HG03097 (cell line): ENCODE measurements around the gene SPOCK1.

Experiments
- ATAC-seq: cut with Tn5 transposase; IDR thresholded peaks from one replicate; pipeline ENCODE4 v1.9.1; 2021; ENCODE audit not compliant: unreplicated experiment, low FRiP score

Gene SPOCK1

GRCh38 chr5:137207023-137207760, 291.9 kb downstream of the SPOCK1 start:
- ATAC-seq = no peak

DNA sequence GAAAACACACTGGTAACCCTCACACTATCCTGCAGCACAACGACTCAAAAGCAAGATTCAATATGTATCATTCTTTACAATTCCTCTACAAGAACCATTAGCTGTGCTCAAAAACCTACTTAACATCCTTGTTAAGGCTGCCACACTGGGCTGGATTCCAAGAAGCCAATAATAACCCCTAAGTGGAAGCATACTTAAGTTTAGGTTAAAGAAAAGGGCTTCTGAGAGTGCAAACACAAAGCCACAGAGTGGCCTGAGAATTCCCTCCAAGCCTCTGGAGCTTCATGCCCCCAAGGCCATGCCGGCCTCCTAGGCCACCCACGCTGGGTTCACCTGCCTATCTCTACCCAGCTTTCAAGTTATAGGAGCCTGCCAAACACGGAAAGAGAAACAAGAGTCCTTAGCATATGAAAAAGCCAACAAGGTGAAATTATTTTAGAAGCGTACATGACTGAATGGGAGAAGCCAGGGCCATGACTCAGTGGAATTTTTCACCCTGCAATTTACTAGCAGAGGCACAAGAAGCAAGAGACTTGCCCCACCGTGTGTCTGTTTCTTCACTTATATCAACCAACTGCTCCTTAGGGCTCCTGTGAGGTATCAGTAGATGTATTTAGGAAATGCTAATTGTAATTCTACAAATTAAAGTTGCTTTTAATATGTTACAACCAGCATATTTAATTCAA, 293.0 kb downstream of the SPOCK1 start:
- ATAC-seq = no peak

DNA sequence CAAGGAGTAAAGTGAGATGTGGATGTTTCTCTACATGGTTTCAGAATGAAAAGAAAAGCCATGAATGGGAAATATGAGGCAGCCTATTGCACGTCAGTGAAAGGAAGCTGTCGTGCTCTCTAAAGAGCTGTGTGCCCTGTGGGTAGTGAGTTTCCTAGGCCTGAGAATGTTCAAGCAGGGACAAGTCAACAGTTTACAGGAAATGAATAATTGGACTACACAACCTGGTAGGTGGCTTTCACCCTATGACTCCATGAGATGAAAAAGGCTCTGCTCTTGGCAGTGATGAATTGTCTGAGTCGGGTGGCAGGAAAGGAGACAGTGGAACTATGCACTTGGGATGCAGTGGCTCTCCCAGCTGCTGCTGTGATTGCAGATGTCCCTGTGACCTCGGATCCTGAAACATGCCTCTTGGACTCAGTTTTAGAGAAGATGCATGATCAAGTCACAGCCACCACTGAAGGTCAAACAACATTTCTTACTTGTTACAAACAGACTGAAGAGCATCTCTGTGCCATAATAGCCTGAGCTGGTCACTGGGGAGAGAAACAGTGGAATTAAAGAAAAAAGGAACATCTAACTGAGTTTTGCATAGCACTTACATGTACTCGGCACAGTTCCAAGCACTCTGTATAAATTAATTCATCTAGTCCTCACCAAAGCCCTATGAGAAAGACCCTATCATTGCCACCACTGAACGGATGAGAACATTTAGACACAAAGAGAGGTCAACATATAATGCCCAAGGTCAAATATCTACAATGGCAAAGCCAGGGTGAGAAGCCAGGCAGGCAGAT, 293.7 kb downstream of the SPOCK1 start:
- no peak for ATAC-seq

DNA sequence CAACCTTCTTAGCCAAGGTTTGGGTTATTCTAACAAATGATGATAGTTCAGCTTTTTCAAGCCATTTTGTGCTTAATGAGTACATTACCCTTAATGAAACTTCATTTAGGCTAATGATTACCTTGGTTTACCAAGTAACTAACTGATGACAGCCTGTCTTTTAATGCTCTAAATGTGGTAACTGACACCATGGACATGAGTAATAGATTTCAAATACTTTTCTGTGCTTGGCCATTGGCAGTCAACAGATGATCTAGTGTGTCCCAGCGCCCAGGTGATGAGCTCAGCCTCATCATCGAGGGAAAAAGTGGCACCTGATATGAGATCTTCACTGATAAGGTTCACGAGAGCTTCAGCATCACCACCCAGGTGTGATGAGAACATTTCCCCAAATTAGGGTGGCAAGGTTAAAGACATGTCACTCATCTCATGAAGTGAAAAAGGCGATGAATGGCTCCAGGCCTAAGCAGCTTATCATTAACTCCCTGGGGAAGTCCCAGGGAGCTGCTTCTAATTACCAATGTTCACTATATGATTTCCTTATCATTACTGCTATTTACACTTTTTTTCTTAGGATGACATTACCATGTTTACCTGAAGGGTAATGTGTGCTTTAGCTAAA, 296.0 kb downstream of the SPOCK1 start:
- ATAC-seq = no peak

- no peak for ATAC-seq
Measured at GRCh38 chr5:137201876-137202275, 297.2 kb downstream of the SPOCK1 start.

DNA sequence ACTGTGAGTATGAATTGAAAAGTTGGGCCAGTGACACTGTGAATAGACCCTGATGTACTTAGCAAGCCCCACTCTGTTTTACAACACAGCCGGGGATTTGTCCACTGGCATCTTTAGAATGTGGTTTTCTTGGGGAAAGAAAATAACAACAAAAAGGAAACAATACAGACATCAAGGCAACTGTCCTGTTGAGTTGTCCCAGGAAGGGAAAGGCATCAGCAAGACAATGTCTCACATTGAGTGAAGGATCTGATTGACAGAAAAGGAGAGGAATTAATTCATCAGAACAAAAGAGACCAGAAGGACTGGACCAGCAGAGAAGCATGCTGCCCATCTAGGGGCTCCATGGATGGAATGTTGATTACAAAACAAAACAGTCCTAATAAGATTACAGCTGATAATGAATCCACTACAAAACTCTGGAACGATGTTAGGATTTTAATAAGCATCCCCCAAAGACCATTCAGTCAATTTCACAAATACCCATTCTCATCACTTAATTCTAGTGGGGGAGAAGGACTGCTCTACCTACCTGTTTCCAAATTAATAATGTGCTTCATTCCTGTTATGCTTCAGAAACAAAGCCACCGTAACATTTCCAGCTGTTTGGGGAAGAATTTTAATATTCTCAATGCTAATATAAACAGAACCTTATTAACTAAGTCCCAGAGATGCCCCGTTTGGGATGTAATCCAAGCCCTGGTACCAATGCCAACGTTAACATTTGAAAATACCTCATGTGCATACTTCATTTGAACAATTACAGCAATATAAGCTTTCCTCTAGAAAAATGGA, 298.0 kb downstream of the SPOCK1 start:
- no peak for ATAC-seq

- ATAC-seq = no peak
Measured at GRCh38 chr5:137199966-137200365, 299.2 kb downstream of the SPOCK1 start.

DNA sequence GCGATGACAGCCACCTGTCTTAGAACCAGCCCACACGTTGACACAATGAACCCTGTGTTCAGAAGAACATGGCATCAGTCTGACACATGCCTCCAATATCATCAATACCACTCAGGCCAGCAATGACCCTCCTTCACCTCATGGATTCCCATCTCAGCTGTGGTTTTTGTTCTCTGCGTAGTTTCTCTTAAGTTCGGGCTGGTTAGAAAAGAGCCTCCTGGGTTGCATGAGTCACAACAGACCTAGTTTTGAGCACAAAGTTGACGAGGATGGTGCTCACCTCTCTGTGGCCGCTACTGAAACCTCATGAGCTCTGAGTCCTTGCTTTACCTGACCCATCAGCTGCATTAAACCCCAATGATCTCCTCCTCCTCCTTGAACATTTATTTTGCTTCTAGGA, 299.9 kb downstream of the SPOCK1 start:
- no peak for ATAC-seq

- no peak for ATAC-seq
Measured at GRCh38 chr5:137195483-137195882, 303.6 kb downstream of the SPOCK1 start.

DNA sequence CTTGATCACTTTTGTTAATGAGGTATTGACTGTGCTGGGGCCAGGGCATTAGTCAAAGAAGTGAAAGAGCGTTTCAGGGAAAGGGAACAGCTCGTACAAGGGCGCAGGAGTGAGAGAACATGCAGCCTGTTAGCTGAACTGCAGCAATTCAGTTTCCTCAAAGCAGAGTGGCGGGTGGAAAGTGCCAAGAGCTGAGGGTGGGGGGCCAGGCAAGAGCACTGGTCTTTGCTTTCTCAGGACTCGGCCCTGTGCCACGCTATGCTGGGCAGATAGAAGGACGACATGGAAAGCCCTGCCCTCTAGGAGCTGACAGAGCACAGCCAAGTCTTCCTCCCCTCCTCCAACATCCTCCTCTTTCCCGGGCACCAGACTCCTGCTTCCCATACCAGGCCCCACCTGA, 304.8 kb downstream of the SPOCK1 start:
- ATAC-seq = no peak

- no peak for ATAC-seq
Measured at GRCh38 chr5:137192293-137192743, 306.8 kb downstream of the SPOCK1 start.

DNA sequence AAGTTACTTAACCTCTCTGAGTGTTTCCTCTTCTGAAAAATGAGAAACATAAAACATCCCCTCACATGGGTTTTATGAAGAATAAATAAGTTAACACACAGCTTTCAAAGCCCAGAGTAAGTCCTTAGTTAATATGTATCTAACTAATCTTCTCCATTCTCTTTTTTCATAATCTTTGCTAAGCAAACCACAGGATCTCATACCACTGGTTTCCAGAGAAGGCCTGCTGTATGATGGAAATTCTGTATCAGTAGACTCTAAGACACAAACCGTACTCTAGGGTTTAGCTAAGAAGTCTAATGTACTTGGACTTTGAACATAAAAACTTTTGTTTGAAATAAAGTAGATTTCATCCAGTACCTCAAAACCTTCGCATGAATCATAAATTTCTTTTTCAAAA, 307.9 kb downstream of the SPOCK1 start:
- ATAC-seq = no peak

GRCh38 chr5:137190441-137190840, 308.7 kb downstream of the SPOCK1 start:
- no peak for ATAC-seq

DNA sequence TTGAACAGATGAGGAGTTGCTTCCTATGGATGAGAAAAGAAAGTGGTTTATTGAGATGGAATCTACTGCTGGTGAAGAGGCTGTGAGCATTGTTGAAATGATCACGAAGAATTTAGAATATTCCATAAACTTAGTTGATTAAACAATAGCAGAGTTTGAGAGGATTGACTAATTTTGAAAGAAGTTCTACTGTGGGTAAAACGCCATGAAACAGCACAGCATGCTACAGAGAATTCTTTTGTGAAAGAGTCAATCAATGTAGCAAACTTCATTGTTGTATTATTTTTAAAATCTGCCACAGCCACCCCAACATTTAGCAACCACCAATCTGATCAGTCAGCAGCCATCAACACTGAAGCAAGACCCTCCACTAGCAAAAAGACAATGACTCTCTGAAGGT, 309.1 kb downstream of the SPOCK1 start:
- ATAC-seq = no peak

GRCh38 chr5:137188566-137188965, 310.6 kb downstream of the SPOCK1 start:
- no peak for ATAC-seq

DNA sequence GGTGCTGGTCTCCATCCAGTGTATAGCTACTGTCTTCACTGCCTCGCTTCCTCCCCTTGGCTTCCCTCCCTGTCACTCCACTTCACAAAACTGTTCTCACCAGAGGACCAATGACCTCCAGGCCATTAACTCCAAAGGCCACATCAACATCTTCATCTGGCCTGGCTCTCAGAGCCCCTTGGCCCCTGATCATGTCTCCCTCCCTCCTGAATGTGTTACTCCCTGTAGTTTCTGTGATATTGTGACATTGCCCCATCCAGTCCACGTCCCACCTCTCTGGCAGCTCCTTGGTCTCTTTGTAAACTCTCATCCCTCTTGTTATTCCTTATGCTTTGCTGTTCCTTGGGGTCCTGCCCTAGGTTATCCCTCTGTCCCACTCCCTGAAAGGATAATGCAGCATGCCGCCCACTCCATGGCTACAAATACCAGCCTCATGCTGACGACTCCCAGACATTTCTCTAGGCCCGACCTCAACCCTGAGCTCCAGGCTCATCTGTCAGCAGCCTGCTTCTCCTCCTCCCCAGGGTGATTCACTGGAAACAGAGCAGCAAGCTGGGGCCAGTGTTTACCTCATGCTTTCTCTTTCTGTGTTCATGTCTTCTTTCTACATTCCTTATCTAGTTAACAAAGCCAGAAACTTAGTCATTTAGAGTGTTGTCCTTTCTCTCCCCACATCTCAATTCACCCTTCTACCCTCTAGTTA, 312.2 kb downstream of the SPOCK1 start:
- ATAC-seq = no peak

- ATAC-seq = no peak
Measured at GRCh38 chr5:137185193-137185592, 313.9 kb downstream of the SPOCK1 start.

- ATAC-seq = no peak
Measured at GRCh38 chr5:137184734-137185133, 314.4 kb downstream of the SPOCK1 start.

GRCh38 chr5:137182576-137182975, 316.6 kb downstream of the SPOCK1 start:
- no peak for ATAC-seq

DNA sequence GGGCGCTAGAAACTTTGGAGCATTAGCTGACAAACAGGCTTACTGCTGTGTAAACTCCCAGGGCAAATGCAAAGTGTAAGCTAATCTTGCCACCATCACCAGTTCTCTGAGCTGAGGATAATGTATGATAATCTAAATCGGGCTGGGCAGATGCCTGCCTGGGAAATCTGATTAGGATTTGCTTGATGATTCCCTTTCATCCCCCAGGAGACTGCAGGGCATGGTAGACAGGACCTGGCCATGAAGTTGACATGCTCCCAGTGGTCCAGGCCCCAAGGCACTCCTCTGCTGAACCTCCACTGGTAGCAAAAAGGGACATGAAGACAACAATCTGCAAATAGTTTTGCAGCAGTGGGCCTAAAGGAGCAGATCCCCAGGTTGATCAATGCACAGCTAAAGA, 317.5 kb downstream of the SPOCK1 start:
- no peak for ATAC-seq
